ENCODE results near the gene BMP4. TPM values are rescaled to one million over a fixed set of nuclear protein-coding genes. Genes with fewer than 3 reads are reported as not detected.
A peak's percentile ranks its signal among the peaks of the same experiment; 100 is the strongest.

The BMP4 gene
- total and polyA plus RNA-seq, 2 of the 13 experiments (the other 11 are each of a cell fraction or from before 2014, with no cell fraction given), result 56.4 to 169 TPM

DNA sequence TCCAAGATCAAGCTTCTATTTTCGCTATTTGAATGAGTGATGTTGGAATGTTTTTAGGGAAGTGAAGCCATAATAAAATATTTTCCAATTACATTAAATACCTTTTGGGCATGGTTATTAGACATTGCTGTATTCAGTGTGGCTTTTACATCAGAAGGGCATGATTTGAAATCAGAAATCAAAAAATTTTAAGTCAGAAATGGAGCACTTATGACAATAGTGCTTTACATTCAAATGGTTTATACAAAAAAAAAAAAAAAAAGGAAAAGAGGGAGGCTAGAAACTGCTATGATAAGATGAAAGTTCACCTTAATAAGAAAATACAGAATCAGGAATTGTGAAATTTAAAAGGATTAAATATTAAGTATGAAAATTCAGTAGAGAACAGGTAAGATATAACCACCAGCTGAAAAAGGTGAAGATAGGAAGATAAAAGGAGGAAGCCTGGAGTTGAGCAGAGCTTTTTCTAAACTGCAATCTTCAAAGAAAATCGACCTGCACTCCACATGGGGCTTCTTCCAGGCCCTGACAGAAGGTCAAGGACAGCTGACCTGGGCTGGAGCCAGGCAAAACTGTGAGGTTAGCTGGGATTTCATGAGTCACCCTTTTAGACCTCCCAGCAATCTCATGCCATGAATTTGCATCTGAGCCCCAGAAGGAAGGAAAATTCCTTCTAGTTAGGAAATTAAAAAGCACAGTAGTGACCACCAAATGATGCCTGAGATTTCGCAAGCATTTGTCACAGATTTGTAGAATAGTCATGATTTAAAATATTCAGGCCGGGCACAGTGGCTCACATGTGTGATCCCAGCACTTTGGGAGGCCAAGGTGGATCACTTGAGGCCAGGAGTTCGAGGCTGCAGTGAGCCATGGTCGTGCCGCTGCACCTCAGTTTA is 23.4 kb upstream of the BMP4 start (continued):
- peak; percentile 76; the same call in 1 of the 2 replicates for TF ChIP-seq DPF2 (CRISPR knock-in tag; IDR thresholded peaks at IDR 0.05; ENCODE audit: borderline replicate concordance, low read depth)

GRCh38 chr14:53979113-53979681 is 22.6 kb upstream of the BMP4 start:
- H3K36me3 ChIP-seq (replicated peaks in 1 of 2; ENCODE audit: control insufficient read depth in 1 of 2, insufficient read depth in 2 of 2, low read length in 2 of 2), result no peaks in the 10 kb centered on the region
- peak overlapping the region; percentile 0 to 66 (median 25); a peak in 5 of 6 replicates for H3K4me3 ChIP-seq (replicated peaks in 1 of 3; ENCODE audit: insufficient read depth in 1 of 3, low read depth in 2 of 3, low read length in 3 of 3)
- H3K27ac ChIP-seq (ENCODE audit: extremely low read length, insufficient read depth, low read length), result peak overlapping the region; percentile 99
- ChIA-PET CTCF (ENCODE audit: low intra/inter-chr PET ratio, low total read pairs) (no interaction called here), POLR2A (interaction anchor here (0.9 to 12.8 kb wide), 9 partner anchors 22 to 369 kb away, joined by 3 to 163 read pairs (median 3); partner anchors contain the start of gene BMP4)
- WGBS (ENCODE audit: low lambda C conversion rate), result 4% methylated on average over 4 of the region's 4 CpGs
- intact Hi-C loops (cut with micrococcal nuclease; ENCODE audit: unreplicated experiment), result loop anchor here (5.0 kb wide), 1 partner anchor 158 kb away; no protein-coding TSS in a partner anchor
- in situ Hi-C loops (cut with HindIII; ENCODE audit: extremely low pct_ligation_motif_present, low pct_unique_long_range_greater_than_20kb), result no loop called here
- H3K9me3 ChIP-seq (ENCODE audit: low read length), result peaks cover 2% of the 10 kb centered on the region
- H3K27me3 ChIP-seq (ENCODE audit: control insufficient read depth in 1 of 2, insufficient read depth in 2 of 2, low read length in 2 of 2), result no peaks in the 10 kb centered on the region
- H3K79me2 ChIP-seq (ENCODE audit: insufficient read depth, low read length), result no peaks in the 10 kb centered on the region
- peaks cover 78% of the 10 kb centered on the region for H3K4me1 ChIP-seq (ENCODE audit: insufficient read depth, low read length)
- no TSS peak for BruUV-seq (replicated peaks)
- no peaks in the 10 kb centered on the region for H4K20me1 ChIP-seq (ENCODE audit: insufficient read depth, low read length)
- FAIRE-seq (peak; percentile 59), DNase-seq (ENCODE audit: low spot score) (peak; percentile 91), ATAC-seq (peak; percentile 88)
- peak overlapping the region; percentile 82 for H3K9ac ChIP-seq (ENCODE audit: insufficient read depth, low read depth, low read length)
- H3K4me2 ChIP-seq (ENCODE audit: low read depth, low read length), result peak overlapping the region; percentile 94
- H2AFZ ChIP-seq (ENCODE audit: low read length), result no peak overlapping the region
- TF ChIP-seq NR2F1 (CRISPR knock-in tag; IDR thresholded peaks at IDR 0.05) (peak; percentile 13 to 63; a peak in 1 of 4 replicates), GATA4 (IDR thresholded peaks at IDR 0.05; ENCODE audit: borderline replicate concordance, low read depth) (no peak), NR2F2 (IDR thresholded peaks at IDR 0.05; ENCODE audit: borderline replicate concordance, low read depth) (no peak), NFKB2 (CRISPR knock-in tag; IDR thresholded peaks at IDR 0.05; ENCODE audit: borderline replicate concordance) (no peak), ZNF441 (CRISPR knock-in tag; IDR thresholded peaks at IDR 0.05; ENCODE audit: borderline replicate concordance) (no peak), MTF1 (CRISPR knock-in tag; IDR thresholded peaks at IDR 0.05) (no peak), GTF2F1 (IDR thresholded peaks at IDR 0.05; ENCODE audit: low read length) (no peak), WIZ (CRISPR knock-in tag; IDR thresholded peaks at IDR 0.05) (no peak), KLF13 (CRISPR knock-in tag; IDR thresholded peaks at IDR 0.05) (no peak), SMAD1 (CRISPR knock-in tag; IDR thresholded peaks at IDR 0.05; ENCODE audit: borderline replicate concordance, low read depth) (no peak), TSC22D2 (CRISPR knock-in tag; IDR thresholded peaks at IDR 0.05; ENCODE audit: borderline replicate concordance) (no peak), ZFP82 (CRISPR knock-in tag; IDR thresholded peaks at IDR 0.05; ENCODE audit: borderline replicate concordance) (no peak), TRIM22 (IDR thresholded peaks at IDR 0.05) (no peak), FOXM1 (CRISPR knock-in tag; IDR thresholded peaks at IDR 0.05) (no peak)
- TF ChIP-seq, protein P1, sequence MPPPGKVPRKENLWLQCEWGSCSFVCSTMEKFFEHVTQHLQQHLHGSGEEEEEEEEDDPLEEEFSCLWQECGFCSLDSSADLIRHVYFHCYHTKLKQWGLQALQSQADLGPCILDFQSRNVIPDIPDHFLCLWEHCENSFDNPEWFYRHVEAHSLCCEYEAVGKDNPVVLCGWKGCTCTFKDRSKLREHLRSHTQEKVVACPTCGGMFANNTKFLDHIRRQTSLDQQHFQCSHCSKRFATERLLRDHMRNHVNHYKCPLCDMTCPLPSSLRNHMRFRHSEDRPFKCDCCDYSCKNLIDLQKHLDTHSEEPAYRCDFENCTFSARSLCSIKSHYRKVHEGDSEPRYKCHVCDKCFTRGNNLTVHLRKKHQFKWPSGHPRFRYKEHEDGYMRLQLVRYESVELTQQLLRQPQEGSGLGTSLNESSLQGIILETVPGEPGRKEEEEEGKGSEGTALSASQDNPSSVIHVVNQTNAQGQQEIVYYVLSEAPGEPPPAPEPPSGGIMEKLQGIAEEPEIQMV (CRISPR knock-in tag; IDR thresholded peaks at IDR 0.05; ENCODE audit: low read depth), result no peak
- TF ChIP-seq, protein P2, sequence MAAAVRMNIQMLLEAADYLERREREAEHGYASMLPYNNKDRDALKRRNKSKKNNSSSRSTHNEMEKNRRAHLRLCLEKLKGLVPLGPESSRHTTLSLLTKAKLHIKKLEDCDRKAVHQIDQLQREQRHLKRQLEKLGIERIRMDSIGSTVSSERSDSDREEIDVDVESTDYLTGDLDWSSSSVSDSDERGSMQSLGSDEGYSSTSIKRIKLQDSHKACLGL (CRISPR knock-in tag; IDR thresholded peaks at IDR 0.05), result no peak

Measured in HepG2 (cell line).